Skin of body (tissue), 2 donors: Measurements from ENCODE around the gene SMG9. TPM values are rescaled to one million over a fixed set of nuclear protein-coding genes. Genes with fewer than 3 reads are reported as not detected.
"Not testable (repeated sequence)": the region's sequence is repeated elsewhere in the genome, so short reads cannot be mapped to it uniquely, and the experiment has no call there.

ENCODE experiments used
- DNase-seq: peaks from one replicate; lab custom pipeline; 2025; lab: John Stamatoyannopoulos, UW
- total RNA-seq: library from RNA; depleted of rRNA; stranded (reverse); fragments of >200 nt; gene quantifications from one replicate; pipeline ENCODE4 v1.2.3, GENCODE V29; 2014

The SMG9 gene
- total RNA-seq, 1 donor from 2014 or later, result 14.3 TPM

DNA sequence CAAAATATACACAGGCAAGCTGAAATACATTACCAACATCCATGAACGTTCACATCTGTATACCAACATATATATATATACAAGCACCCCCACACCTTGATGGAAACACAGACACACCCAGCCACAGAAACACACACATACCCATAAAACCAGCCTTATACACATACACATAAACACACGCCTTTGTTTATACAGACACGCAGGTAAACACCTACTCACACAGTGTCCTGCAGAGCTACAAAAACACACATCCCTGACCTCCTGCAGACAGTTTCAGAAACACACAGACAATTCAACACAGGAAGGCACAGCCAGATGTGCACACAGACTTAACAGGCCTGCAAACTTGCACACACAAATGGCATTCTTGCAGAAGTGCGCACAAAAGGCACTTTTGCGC lies 60.2 kb downstream of the SMG9 start:
- DNase-seq, result no peak

DNA sequence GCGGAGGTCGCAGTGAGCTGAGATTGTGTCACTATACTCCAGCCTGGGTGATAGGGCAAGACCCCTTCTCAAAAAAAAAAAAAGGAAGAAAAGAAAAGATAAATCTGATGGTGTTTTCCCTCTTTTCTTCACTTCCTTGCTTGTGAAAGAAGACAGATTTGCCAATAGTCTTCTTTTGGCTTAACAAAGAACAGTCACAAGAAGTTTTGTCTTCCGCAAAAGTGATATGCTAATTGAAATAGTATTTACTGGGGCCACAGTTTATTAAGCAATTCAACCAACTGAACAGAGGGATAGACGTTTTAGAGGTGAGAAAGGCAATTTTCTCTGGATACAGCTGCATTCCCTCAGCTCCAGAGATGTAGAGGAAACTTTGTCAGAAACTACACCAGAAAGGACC lies 61.9 kb downstream of the SMG9 start:
- DNase-seq, result no peak

DNA sequence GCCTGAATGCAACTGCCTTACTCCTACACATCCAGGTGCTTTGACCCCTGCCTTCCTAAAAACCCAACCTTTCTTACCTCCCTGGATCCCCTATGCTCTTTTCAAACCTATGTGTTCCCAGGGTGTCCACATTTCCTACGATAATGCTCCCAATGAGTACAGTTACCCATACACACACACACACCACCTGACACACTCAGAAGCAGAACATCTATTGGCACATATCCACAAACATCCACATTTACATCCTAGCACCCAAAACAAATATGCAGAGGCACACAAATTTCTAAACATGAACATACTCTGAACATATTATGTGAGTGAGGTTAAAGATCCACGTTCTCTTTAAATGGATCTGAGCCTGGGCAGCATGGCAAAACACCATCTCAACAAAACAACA lies 62.4 kb downstream of the SMG9 start:
- no peak for DNase-seq

DNA sequence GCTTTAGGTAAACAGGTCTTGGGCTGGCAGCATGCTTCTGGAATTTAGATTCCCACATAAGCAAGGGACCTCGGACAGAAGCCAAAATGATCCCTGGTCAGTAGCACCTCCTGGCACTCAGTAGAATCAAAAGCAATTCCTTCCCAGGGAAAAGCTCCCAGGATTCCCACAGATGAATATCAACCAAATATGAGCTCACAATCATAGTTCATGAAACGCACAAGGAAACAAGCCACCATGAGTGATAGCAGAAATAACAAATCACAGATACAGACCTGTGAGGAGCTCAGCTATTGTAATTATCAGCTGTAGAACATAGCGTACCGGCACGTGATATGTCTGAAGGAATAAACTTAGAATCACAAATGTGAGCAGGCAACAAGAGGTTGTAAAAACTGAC lies 63.0 kb downstream of the SMG9 start:
- no peak for DNase-seq

DNA sequence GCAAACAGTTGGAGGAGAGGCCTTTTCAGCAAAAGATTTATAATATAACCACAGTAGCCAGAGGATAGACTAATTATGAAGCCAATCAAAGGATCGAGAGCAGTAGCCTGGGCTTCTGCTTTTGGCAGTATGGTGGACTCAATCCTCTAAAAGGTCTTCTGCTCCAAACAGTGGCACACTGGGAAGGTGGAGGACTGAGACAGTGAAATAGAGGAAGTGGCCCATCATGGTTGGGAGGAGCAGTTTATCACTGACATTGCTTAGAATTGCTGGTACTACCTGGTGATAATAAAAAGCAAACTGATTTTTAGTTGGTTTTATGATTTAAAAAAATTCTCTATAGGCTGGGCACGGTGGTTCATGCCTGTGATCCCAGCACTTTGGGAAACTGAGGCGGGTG lies 63.9 kb downstream of the SMG9 start:
- no peak for DNase-seq

DNA sequence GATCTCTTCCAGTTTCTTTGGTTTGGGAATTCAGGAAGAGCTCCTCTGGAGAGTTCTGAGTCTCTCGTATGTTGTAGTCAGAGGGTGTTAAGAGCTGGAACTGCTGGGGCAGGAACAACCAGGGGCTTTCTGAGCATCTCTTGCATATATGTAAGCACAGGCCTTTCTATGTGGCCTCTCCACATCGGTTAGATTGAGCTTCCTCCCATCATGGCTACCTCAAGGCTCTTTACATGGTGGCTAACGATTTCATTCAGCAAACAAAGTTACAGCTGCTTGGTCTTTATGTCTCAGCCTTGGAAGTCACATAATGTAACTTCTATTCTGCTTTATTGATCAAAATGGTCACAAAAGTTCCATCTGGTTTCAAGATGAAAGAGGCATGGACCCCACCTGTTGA lies 64.3 kb downstream of the SMG9 start:
- DNase-seq, result no peak

DNA sequence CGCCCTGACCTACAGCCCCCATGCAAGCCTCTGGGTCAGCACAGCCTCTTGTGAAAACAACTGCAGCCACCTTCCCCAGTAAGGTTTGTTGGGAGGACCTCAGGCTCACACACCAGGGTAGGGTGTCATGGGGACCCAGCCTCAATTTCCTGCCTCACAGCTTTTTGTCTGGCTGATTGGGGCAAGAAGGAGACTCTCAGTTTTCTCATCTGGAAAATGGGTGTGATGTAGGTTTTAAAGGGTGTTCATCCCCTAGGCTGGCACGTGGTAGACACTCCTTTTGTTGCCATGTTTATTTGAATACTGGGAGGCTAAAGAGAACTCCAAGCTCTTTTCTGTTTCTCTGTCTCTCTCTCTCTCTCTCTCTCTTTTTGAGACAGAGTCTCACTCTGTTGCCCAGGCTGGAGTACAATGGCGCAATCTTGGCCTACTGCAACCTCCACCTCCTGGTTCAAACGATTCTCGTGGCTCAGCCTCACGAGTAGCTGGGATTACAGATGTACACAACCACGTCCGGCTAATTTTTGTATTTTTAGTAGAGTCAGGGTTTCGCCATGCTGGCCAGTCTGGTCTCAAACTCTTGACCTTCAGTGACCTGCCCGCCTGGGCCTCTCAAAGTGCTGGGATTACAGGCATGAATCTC lies 66.6 kb downstream of the SMG9 start:
- DNase-seq, result no peak

DNA sequence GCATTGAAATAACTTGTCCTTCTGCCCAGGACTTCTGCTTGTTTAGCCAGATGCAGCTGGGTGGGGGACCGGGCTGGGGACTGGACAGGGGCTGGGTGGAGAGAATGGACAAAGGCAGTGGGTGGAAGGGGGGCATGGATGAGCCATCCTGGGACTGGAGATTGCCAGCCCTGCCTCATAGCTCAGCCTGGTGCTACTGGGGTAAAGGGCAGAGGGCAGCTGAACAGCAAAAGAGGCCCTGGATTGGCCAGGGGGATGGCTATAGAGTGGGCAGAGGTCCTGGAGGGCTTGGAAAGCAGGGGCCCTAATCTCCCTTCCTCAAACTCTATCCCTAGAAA lies 67.1 kb downstream of the SMG9 start:
- no peak for DNase-seq

DNA sequence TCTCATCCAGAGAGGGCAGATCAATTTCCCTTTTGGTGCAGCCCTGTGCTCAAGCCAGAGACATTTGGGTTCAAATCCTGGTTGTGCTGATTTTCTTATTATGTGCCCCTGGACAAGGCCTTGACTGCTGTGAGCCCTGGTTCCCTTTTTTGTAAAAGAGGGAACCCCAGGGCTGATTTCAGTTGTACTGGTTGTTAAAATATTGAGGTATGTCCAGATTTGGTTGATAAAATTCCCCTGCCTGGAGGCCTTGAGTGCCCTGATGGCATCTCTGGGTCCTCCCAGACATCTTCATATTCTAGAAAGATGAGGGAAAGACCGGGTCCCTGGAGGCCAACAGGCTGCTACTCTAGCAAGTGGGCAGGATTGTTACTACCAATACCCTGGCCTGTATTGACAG lies 70.4 kb downstream of the SMG9 start:
- no peak for DNase-seq

DNA sequence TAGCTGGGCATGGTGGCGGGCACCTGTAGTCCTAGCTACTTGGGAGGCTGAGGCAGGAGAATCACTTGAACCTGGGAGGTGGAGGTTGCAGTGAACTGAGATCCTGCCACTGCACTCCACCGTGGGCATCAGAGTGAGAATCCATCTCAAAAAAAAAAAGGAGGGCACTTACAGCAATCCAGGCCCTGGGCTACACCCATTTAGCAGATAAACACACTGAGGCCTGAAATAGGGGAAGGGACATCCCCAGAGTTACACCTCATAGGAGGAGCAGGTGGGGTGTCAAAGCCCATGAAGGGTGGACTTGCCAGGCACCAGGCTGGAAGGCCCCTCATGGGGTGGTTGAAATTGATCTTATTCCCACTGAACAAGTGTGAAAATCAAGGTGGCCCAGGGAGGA lies 70.9 kb downstream of the SMG9 start:
- no peak for DNase-seq

DNA sequence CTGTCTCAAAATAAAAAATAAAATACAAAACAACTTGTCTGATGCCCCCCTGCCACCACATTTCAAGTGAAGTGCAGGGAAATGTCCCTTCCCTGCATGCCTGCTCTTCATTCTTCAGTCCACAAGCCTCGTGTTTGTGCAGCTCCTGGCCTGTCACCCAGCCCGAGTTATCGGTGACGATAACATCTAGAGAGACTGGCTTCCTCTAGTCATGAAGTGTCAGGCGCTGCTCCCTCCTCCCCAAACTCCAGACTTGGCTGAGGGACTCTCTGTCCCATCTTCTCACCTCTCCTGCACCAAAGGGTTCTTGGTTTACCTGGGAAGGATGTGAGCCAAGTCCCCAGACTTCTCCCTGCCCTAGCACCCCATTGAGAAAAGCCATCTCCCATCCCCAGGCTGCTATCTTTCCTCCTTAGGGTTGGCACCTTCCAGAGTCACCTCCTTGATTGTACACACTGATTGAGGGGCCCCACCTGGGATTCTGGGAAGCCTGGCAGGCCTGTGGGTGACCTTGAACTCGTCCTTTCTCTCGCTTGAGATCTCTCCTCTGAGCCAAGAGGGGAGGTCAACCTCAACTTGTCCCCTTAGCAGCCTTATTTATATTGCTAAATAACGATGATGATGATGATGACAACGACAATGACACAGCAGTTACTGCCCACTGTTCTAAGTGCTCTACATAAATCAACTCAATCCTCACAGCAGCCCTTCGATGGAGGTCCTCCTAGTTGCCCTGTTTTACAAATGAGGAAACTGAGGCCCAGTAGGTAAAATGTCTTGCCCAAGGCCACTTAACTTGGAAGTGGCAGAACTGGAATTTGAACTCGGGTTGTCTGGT lies 71.7 kb downstream of the SMG9 start:
- no peak for DNase-seq

DNA sequence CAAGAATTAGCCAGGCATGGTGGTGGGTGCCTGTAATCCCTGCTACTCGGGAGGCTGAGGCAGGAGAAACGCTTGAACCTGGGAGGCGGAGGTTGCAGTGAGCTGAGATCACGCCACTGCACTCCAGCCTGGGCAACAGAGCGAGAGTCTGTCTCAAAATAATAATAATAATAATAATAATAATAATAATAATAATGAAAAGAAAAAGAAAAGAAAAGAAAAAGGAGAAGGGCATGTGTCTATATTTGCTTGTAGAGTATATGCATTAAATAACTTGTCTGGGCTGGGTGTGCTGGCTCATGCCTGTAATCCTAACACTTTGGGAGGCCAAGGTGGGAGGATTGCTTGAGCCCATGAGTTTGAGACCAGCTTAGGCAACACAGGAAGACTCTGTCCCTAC lies 72.5 kb downstream of the SMG9 start:
- DNase-seq, result not testable (repeated sequence)

DNA sequence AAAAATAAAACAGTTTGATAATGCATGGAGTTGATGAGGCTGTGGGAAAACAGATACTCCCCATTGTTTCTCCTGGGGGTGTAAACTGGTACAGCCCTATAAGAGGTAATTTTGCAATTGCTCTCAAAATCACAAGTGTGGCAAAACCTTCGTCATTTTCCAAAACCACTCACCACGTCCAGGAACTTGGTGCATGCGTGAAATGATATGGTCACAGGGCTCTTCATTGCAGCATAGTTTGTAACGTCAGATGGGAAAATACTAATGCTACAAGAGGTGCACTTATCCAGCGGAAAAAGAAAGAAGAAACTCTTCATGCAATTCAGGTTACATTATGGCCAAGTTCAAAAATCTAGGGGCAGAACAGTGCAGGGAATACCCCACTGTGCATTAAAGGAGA lies 72.9 kb downstream of the SMG9 start:
- DNase-seq, result no peak

DNA sequence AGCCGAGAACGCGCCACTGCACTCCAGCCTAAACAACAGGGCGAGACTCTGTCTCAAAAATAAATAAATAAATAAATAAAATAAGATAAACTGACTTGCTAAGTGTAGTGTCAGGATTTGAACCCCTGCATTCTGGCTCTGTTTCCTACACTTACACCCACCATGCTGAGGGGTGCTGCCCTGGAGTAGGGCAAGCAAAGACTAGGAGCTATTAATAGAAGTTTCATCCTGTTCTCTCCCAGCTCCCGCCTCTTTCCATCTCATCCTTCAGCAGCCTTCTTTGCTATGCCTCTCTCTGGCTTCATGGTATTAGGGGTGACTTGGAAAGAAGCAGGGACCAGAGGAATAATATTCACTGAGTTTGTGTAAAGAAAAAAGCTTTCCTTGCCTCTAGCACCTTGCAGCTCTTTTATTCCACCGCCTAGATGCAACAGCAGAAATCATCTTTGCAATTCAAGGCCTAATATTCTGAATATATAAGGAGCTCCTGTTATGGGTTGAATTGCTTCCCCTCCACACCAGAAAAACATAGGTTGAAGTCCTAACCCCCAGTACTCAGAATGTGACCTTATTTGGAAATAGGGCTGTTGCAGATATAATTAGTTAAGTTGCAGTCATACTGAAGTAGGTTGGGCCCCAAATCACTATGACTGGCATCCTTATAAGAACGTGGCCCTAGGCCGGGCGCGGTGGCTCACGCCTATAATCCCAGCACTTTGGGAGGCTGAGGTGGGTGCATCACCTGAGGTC lies 76.1 kb downstream of the SMG9 start:
- no peak for DNase-seq

Other genes starting within 250 kb of the SMG9 start
- 23.4 TPM for gene ETHE1, start 227.8 kb downstream of the SMG9 start, total RNA-seq
- gene ZNF575, start 221.8 kb downstream of the SMG9 start, total RNA-seq, result 0.79 TPM
- gene XRCC1, start 179.4 kb downstream of the SMG9 start, total RNA-seq, result 10.6 TPM
- gene PINLYP, start 179.2 kb downstream of the SMG9 start, total RNA-seq, result 23.1 TPM
- gene IRGQ, start 158.8 kb downstream of the SMG9 start, total RNA-seq, result 19.6 TPM
- gene ZNF576, start 158.4 kb downstream of the SMG9 start, total RNA-seq, result 4.6 TPM
- not detected for gene SRRM5, start 142.9 kb downstream of the SMG9 start, total RNA-seq
- gene ZNF428, start 135.3 kb downstream of the SMG9 start, total RNA-seq, result 28.4 TPM
- 10.4 TPM for gene CADM4, start 115.1 kb downstream of the SMG9 start, total RNA-seq
- 29.1 TPM for gene PLAUR, start 84.8 kb downstream of the SMG9 start, total RNA-seq
- gene IRGC, start 38.9 kb downstream of the SMG9 start, total RNA-seq, result not detected
- gene KCNN4, start 26.0 kb upstream of the SMG9 start, total RNA-seq, result 3.5 TPM
- 16.0 TPM for gene LYPD5, start 47.5 kb upstream of the SMG9 start, total RNA-seq
- gene ZNF283, start 72.4 kb upstream of the SMG9 start, total RNA-seq, result 18.5 TPM
- 3.7 TPM for gene ZNF404, start 129.0 kb upstream of the SMG9 start, total RNA-seq
- 15.1 TPM for gene ZNF45, start 180.3 kb upstream of the SMG9 start, total RNA-seq
- 6.5 TPM for gene ZNF221, start 196.3 kb upstream of the SMG9 start, total RNA-seq
- 8.4 TPM for gene ZNF155, start 229.2 kb upstream of the SMG9 start, total RNA-seq
- 5.0 TPM for gene ZNF230, start 248.0 kb upstream of the SMG9 start, total RNA-seq